ENCODE measurements around the gene WDFY3. TPM values are rescaled to one million over a fixed set of nuclear protein-coding genes. Genes with fewer than 3 reads are reported as not detected.

WDFY3 gene
- total and polyA plus RNA-seq, 12 donors: 4.9 to 68.9 (median 51.1) TPM

DNA sequence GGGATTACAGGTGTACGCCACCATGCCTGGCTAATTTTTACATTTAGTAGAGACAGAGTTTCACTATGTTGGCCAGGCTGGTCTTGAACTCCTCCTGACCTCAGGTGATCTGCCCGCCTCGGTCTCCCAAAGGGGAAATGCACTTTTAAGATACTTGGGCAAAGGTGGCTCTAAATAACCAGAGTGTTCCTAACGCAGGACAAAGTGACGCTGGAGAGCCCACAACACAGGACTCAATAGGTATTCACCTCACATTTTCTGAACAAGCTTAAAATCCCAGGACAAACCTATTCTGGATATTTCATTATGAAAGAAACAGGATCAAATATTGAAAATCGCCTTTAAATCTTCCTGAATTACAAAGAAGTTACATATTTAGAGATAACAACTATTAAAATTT is 69.0 kb downstream of the WDFY3 start:
- TF ChIP-seq, protein P1, sequence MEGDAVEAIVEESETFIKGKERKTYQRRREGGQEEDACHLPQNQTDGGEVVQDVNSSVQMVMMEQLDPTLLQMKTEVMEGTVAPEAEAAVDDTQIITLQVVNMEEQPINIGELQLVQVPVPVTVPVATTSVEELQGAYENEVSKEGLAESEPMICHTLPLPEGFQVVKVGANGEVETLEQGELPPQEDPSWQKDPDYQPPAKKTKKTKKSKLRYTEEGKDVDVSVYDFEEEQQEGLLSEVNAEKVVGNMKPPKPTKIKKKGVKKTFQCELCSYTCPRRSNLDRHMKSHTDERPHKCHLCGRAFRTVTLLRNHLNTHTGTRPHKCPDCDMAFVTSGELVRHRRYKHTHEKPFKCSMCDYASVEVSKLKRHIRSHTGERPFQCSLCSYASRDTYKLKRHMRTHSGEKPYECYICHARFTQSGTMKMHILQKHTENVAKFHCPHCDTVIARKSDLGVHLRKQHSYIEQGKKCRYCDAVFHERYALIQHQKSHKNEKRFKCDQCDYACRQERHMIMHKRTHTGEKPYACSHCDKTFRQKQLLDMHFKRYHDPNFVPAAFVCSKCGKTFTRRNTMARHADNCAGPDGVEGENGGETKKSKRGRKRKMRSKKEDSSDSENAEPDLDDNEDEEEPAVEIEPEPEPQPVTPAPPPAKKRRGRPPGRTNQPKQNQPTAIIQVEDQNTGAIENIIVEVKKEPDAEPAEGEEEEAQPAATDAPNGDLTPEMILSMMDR (IDR thresholded peaks at IDR 0.05): no peak
- no peak for DNase-seq
- H3K27me3 ChIP-seq: no peaks in the 10 kb centered on the region
- intact Hi-C loops (cut with DNase I): no loop called here
- peaks cover 0 to 57% (median 5%) of the 10 kb centered on the region in 9 donors for H3K36me3 ChIP-seq
- no peak overlapping the region for H3K4me3 ChIP-seq
- no peaks in the 10 kb centered on the region for H3K9me3 ChIP-seq
- peaks cover 0 to 13% (median 8%) of the 10 kb centered on the region in 9 donors for H3K4me1 ChIP-seq
- 96 to 98% methylated on average over 6 of the region's 6 CpGs for whole genome bisulfite sequencing, 2 donors
- H3K27ac ChIP-seq: no peak overlapping the region
- no peak for ATAC-seq

DNA sequence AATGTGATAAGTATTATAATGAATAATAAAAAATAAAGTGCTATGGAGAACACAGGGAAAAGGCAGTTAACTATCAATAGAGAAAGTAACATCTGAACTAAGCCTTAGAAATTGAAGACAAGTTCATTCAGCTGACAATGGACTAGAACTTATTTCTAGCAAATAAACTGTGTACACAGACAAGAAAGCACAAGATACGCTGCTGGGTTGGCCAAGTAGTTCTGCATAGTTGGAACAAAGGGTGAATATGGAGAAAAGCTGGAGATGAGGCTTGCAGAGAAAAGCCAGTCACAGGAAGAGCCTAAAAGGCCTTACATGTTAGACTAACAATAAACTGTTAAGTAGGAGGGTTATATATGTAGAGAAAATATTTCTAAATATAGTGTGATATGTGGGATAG is 71.2 kb downstream of the WDFY3 start:
- H3K9me3 ChIP-seq: no peaks in the 10 kb centered on the region
- DNase-seq: no peak
- intact Hi-C loops (cut with DNase I): no loop called here
- H3K27ac ChIP-seq: no peak overlapping the region
- H3K36me3 ChIP-seq: peaks cover 0 to 48% (median 5%) of the 10 kb centered on the region in 9 donors
- 96 to 100% methylated on average over 1 of the region's 1 CpG for WGBS, 2 donors
- peaks cover 0 to 7% (median 0%) of the 10 kb centered on the region in 9 donors for H3K4me1 ChIP-seq
- no peak for ATAC-seq
- TF ChIP-seq, protein P1 (IDR thresholded peaks at IDR 0.05): no peak
- no peaks in the 10 kb centered on the region for H3K27me3 ChIP-seq
- no peak overlapping the region for H3K4me3 ChIP-seq

DNA sequence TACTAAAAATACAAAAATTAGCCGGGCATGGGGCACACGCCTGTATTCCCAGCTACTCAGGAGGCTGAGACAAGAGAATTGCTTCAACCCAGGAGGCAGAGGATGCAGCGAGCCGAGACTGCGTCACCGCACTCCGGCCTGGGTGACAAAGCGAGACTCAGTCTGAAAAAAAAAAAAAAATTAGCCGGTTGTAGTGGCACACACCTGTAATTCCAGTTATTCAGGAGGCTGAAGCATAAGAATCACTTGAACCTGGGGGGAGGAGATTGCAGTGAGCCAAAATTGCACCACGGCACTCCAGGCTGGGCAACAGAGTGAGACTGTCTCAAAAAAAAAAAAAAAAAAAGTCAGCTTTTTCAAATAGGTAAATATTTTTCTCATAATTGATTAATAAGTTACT is 71.9 kb downstream of the WDFY3 start:
- TF ChIP-seq, protein P1 (IDR thresholded peaks at IDR 0.05): no peak
- H3K4me3 ChIP-seq: no peak overlapping the region
- H3K27ac ChIP-seq: no peak overlapping the region
- DNase-seq (no peak), ATAC-seq (no peak)
- H3K4me1 ChIP-seq: peaks cover 0 to 7% (median 0%) of the 10 kb centered on the region in 9 donors
- 95 to 96% methylated on average over 10 of the region's 10 CpGs for WGBS, 2 donors
- peaks cover 0 to 44% (median 5%) of the 10 kb centered on the region in 9 donors for H3K36me3 ChIP-seq
- no peaks in the 10 kb centered on the region for H3K27me3 ChIP-seq
- intact Hi-C loops (cut with DNase I): no loop called here
- H3K9me3 ChIP-seq: no peaks in the 10 kb centered on the region

DNA sequence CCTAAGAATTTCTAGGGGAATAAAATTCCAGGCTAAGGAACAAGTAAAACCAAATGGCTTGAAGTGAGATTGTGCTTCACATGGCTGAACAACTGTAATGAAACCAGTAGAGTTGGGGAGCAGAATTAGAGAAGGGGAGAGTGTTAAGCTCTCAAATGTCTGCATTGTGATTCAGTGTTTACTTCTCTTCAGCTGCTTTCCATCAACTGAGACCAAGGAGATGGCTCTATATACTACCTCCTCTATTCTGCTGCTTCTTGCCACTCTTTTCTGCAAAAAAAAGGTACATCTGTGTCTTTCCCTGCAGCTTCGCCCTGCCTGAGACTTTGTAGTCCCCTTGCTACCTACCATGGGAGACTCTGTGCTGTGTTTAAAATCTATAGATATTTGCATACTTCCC is 73.5 kb downstream of the WDFY3 start:
- ATAC-seq: no peak
- no peak for DNase-seq
- H3K27ac ChIP-seq: no peak overlapping the region
- TF ChIP-seq, protein P1 (IDR thresholded peaks at IDR 0.05): no peak
- H3K9me3 ChIP-seq: no peaks in the 10 kb centered on the region
- H3K4me3 ChIP-seq: no peak overlapping the region
- H3K27me3 ChIP-seq: no peaks in the 10 kb centered on the region
- H3K36me3 ChIP-seq: peaks cover 0 to 44% (median 5%) of the 10 kb centered on the region in 9 donors
- 96 to 100% methylated on average over 1 of the region's 1 CpG for WGBS, 2 donors
- H3K4me1 ChIP-seq: peaks cover 0 to 7% (median 0%) of the 10 kb centered on the region in 9 donors
- intact Hi-C loops (cut with DNase I): no loop called here

All from heart right ventricle (tissue), 16 donors.